ENCODE data around the gene PLEKHG3.

The PLEKHG3 gene

DNA sequence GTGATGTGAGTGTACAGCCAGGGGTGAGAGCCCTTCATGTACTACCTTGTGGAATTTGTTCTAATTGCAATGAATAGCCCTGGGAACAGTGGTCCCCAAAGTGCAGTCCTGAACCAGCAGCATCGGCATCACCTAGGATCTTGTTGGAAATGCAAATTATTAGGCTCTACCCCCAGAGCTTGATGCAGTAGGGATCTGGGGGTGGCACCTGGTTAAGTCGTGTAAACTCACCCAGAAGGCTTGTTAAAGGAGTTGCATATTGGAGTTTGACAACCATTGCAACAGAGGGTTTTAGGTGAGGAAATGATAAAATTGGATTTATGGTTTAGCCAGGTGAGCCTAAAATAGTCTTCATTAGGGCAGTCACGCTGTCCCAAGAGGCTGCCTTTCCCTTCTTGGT is 73.2 kb downstream of the PLEKHG3 start:
- no peak for DNase-seq (ENCODE audit: extremely low read depth, low read depth)

DNA sequence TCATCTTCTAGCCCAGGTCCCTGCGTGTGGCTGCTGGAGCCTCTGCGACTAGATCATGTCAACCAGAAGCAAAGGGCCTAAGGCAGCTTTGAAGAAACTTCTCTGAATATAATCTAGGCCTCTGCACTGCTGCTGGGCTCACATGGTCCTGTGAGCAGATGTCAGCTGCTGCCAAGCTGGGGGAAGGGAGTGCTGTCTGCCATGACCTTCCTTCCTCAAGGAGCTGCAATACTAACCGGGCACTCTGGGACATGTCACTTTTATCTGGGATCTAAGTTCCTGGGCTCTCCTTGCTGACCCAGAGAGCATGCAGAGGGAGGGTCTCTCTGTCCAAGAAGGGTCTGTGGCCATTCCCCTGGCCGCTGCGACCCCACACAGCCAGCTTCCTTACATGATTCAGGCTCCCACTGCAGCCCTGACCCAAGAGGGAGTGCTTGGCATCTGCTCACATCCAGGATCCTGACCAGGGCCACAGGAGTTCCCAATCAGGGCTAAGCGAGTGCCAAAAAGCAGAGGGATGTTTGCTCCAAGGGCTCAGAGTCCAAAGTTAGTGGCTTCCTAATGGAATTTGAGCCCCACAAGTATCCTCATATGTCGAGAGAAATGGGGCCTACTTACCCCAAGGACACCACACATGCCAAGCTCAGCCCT is 74.0 kb downstream of the PLEKHG3 start:
- DNase-seq (ENCODE audit: extremely low read depth, low read depth): no peak
- TF ChIP-seq, protein P1, sequence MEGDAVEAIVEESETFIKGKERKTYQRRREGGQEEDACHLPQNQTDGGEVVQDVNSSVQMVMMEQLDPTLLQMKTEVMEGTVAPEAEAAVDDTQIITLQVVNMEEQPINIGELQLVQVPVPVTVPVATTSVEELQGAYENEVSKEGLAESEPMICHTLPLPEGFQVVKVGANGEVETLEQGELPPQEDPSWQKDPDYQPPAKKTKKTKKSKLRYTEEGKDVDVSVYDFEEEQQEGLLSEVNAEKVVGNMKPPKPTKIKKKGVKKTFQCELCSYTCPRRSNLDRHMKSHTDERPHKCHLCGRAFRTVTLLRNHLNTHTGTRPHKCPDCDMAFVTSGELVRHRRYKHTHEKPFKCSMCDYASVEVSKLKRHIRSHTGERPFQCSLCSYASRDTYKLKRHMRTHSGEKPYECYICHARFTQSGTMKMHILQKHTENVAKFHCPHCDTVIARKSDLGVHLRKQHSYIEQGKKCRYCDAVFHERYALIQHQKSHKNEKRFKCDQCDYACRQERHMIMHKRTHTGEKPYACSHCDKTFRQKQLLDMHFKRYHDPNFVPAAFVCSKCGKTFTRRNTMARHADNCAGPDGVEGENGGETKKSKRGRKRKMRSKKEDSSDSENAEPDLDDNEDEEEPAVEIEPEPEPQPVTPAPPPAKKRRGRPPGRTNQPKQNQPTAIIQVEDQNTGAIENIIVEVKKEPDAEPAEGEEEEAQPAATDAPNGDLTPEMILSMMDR (IDR thresholded peaks at IDR 0.05; ENCODE audit: low read depth, low read length): no peak

More for the DNA sequence above, 73.2 kb downstream of the PLEKHG3 start:
- TF ChIP-seq, protein P1 (IDR thresholded peaks at IDR 0.05; ENCODE audit: low read depth, low read length): no peak

DNA sequence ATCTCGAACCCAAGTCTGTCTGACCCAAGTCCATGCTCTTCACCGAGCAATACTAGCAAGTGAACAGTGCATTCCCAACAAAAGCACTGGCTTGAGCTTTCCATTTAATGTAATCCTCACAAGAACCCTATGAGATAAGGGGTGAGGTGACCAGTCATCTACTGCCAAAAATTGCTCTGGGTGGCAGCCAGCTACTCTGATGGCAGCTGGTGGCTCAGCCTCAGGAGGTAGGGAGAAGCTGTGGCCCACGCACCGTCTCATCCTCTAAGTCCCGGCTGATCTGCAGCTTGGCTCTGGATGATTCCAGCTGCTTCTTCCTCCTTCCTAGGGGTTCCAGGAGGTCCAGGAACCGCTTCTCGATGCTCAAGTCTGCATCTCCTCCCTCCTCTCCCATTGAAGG is 75.2 kb downstream of the PLEKHG3 start:
- DNase-seq (ENCODE audit: extremely low read depth, low read depth): no peak
- TF ChIP-seq, protein P1 (IDR thresholded peaks at IDR 0.05; ENCODE audit: low read depth, low read length): no peak

DNA sequence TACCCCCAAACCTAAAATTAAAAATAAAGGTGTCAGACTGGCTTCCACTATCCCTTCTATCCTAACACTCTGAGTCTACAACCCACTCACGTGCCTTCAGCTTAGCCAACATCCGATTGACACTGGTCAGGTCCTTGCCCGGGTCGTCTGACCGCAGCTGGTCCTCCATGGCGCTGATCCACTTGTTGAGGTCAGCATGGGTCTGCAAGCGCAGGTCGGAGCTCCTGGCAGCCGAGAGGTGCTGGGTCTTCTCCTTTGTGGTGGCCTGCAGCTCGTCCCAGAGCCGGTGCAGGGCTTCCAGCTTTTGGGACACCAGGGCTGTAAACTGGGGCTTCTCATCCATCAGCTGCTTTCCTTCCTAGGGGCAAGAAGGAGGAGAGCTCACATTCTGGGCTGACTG is 78.0 kb downstream of the PLEKHG3 start:
- TF ChIP-seq, protein P1 (IDR thresholded peaks at IDR 0.05; ENCODE audit: low read depth, low read length): no peak
- DNase-seq (ENCODE audit: extremely low read depth, low read depth): no peak

DNA sequence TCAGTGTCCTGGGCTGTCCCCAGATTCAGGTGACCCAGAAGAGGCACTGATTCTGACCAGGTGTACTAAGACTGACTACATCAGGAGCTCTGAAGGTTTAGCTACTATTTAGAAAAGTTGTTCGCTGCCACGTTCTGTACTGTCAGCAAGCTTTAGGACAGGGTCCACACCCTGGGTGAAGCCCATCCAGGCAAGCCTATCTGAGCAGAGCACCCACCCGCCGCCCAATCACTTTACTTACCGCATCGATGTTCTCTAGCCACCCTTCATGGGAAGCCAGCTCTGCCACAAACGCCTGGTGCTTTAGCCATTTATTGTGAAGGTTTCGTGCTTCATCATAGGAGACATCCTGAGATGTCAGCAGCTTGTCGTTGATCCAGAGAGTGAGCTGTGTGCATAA is 79.8 kb downstream of the PLEKHG3 start:
- TF ChIP-seq, protein P1 (IDR thresholded peaks at IDR 0.05; ENCODE audit: low read depth, low read length): no peak
- DNase-seq (ENCODE audit: extremely low read depth, low read depth): no peak

DNA sequence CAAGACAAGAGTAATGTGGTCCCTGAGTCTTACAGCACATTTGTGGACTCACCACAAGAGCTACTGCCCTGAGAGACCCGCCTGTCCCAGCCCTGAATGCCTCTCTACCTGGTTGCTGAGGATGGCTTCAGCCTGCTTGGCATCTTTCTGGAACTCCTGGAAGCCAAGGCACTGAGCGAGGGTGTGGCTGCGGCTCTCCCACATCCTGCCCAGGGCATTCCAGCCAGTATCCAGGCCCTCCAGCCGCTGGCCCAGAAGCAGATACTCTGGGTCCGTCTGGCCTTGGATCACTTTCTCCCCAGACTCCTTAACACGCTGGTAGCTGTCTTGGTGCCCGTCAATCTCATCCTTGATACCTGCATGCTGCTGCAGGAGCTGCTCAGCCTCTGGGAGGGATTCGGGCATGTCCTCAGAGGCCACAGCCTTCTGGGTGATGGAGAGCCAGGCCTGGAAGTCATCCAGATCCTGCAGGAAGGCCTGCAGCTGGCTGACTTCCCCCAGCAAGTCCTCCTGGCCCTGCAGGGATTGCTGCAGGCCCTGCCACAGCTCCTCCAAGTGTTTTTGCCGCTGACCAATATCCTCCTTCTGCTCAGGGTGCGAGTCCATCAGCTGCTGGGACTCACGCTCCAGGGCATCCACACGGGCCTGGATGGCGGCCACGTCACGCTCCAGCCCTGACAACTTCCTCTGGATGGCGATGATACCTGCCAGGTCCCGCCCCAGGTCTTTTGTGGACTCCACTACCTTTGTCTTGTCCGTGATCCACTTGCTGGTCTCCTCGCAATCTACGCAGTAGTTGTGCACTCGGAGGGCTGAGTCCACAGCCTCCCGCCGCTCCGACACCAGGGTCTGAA is 82.3 kb downstream of the PLEKHG3 start:
- DNase-seq (ENCODE audit: extremely low read depth, low read depth): no peak
- TF ChIP-seq, protein P1 (IDR thresholded peaks at IDR 0.05; ENCODE audit: low read depth, low read length): no peak

DNA sequence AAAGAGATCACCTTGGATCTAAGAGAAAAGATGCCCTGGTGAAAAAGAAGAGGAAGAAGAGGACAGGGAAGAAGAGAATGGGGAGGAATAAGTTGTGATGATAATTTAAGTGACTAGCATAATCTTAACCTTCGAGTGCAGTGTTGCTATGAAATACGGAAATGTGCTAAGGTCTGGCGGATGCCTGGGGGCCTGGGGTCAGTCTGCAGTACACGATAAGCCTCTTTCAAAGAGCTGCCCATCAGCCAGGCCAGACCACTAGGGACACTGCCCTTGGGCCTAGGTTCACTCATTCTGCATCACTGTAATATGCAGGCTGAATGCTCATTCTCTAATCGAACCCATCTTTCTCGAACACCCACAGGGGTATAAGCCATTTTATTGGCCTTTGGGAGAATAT is 83.4 kb downstream of the PLEKHG3 start:
- TF ChIP-seq, protein P1 (IDR thresholded peaks at IDR 0.05; ENCODE audit: low read depth, low read length): no peak

More for the DNA sequence above, 83.4 kb downstream of the PLEKHG3 start:
- no peak for DNase-seq (ENCODE audit: extremely low read depth, low read depth)
